Measurements from ENCODE around the gene TK1.

Gene TK1

GRCh38 chr17:78219396-78220150, 32.7 kb upstream of the TK1 start:
- no peak for DNase-seq

- DNase-seq: peak; percentile 8
Observed at GRCh38 chr17:78214706-78215061, 27.8 kb upstream of the TK1 start.

- DNase-seq: peak; percentile 96
Observed at GRCh38 chr17:78214016-78214705, 27.3 kb upstream of the TK1 start, which contains the start of gene BIRC5. Gene BIRC5, plus strand, starts transcription at chr17:78214253. Its CDS starts 64 bp downstream, at chr17:78214317.

- no peak for DNase-seq
Observed at GRCh38 chr17:78211032-78211431, 24.2 kb upstream of the TK1 start.

GRCh38 chr17:78210111-78210510, 23.3 kb upstream of the TK1 start:
- DNase-seq: no peak

- no peak for DNase-seq
Observed at GRCh38 chr17:78208486-78208885, 21.6 kb upstream of the TK1 start.

GRCh38 chr17:78206298-78206697, 19.4 kb upstream of the TK1 start:
- no peak for DNase-seq

GRCh38 chr17:78205124-78205775, 18.4 kb upstream of the TK1 start:
- no peak for DNase-seq

- DNase-seq: no peak
Observed at GRCh38 chr17:78204387-78205123, 17.7 kb upstream of the TK1 start.

- no peak for DNase-seq
Observed at GRCh38 chr17:78202666-78203065, 15.8 kb upstream of the TK1 start.

GRCh38 chr17:78200451-78200850, 13.6 kb upstream of the TK1 start:
- no peak for DNase-seq

GRCh38 chr17:78197147-78197832, 10.4 kb upstream of the TK1 start:
- DNase-seq: no peak

- DNase-seq: no peak
Observed at GRCh38 chr17:78196716-78197115, 9.9 kb upstream of the TK1 start.

- peak; percentile 71 for DNase-seq
Observed at GRCh38 chr17:78185981-78186691, 716 bp downstream of the TK1 start.

- DNase-seq: no peak
Observed at GRCh38 chr17:78184868-78185267, 2.0 kb downstream of the TK1 start.

- DNase-seq: no peak
Observed at GRCh38 chr17:78184351-78184750, 2.5 kb downstream of the TK1 start.

GRCh38 chr17:78183916-78184315, 2.9 kb downstream of the TK1 start:
- no peak for DNase-seq

GRCh38 chr17:78182504-78182903, 4.3 kb downstream of the TK1 start:
- no peak for DNase-seq

- no peak for DNase-seq
Observed at GRCh38 chr17:78180508-78180907, 6.3 kb downstream of the TK1 start.

- peak; percentile 75 for DNase-seq
Observed at GRCh38 chr17:78180083-78180482, 6.8 kb downstream of the TK1 start.

- DNase-seq: no peak
Observed at GRCh38 chr17:78179372-78179771, 7.5 kb downstream of the TK1 start.

GRCh38 chr17:78176548-78177025, 10.3 kb downstream of the TK1 start:
- peak; percentile 58 for DNase-seq

Data from RPMI8226 (cell line).